Measurements from ENCODE around the gene GPD1.
"Not testable (repeated sequence)": the region's sequence is repeated elsewhere in the genome, so short reads cannot be mapped to it uniquely, and the experiment has no call there.

Gene GPD1

GRCh38 chr12:50142993-50143392, 39.2 kb downstream of the GPD1 start:
- no peak overlapping the region for H3K4me3 ChIP-seq (ENCODE audit: low read depth, low read length)
- DNase-seq (ENCODE audit: low read depth), result no peak
- no peak for TF ChIP-seq CTCF (IDR thresholded peaks at IDR 0.05; ENCODE audit: insufficient read depth, low read depth, low read length, missing control alignments)

- no peak for TF ChIP-seq CTCF (IDR thresholded peaks at IDR 0.05; ENCODE audit: insufficient read depth, low read depth, low read length, missing control alignments)
Observed at GRCh38 chr12:50145439-50145838, 41.6 kb downstream of the GPD1 start.

DNA sequence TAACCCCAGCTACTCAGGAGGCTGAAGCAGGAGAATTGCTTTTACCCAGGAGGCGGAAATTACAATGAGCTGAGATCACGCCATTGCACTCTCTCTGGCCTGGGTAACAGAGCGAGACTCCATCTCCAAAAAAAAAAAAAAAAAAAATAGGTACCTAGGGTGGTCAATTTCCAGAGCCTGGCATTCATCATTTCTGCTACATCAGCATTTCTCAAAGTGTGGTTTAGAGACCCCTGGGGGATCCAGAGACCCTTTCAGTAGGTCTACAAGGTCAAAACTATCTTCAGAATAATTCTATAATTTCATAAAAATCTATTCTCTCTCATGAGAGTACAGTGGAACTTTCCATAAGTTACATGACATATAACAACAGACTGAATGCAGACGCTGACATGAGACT, 43.5 kb downstream of the GPD1 start:
- H3K4me3 ChIP-seq (ENCODE audit: low read depth, low read length), result no peak overlapping the region
- no peak for TF ChIP-seq CTCF (IDR thresholded peaks at IDR 0.05; ENCODE audit: insufficient read depth, low read depth, low read length, missing control alignments)
- DNase-seq (ENCODE audit: low read depth), result no peak

More at GRCh38 chr12:50145439-50145838, 41.6 kb downstream of the GPD1 start:
- no peak for DNase-seq (ENCODE audit: low read depth)
- H3K4me3 ChIP-seq (ENCODE audit: low read depth, low read length), result no peak overlapping the region

DNA sequence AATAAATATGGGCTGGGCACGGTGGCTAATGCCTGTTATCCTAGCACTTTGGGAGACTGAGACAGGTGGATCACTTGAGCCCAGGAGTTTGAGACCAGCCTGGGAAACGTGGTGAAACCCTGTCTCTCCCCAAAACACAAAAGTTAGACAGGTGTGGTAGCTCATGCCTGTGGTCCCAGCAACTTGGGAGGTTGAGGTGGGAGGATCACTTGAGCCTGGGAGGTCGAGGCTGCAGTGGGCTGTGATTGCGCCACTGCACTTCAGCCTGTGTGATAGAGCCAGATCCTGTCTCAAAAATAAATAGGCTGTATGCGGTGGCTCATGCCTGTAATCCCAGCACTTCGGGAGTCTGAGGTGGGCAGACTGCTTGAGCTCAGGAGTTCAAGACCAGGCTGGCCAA, 44.2 kb downstream of the GPD1 start:
- H3K4me3 ChIP-seq (ENCODE audit: low read depth, low read length); DNase-seq (ENCODE audit: low read depth): not testable (repeated sequence)

DNA sequence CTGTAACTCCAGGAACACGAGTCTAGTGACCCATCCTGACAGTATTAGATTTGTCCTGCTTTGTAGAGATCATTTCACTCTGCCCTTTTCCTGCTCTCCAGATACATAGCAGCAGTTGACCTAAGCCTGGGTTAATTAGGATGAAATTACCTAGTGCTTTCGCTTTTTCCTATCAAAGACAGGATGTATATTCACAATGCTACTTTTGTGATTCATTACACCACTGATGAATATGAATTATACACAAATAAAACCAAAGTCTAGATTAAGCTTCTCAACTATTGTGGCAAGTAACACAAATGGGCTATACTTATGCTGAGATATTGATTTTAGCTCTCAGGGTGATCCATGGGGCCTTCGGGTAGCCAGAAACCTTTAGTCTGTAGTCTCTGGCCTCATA, 45.5 kb downstream of the GPD1 start:
- no peak for TF ChIP-seq CTCF (IDR thresholded peaks at IDR 0.05; ENCODE audit: insufficient read depth, low read depth, low read length, missing control alignments)
- H3K4me3 ChIP-seq (ENCODE audit: low read depth, low read length), result no peak overlapping the region
- DNase-seq (ENCODE audit: low read depth), result no peak

GRCh38 chr12:50151047-50151687, 47.4 kb downstream of the GPD1 start:
- no peak overlapping the region for H3K4me3 ChIP-seq (ENCODE audit: low read depth, low read length)
- no peak for DNase-seq (ENCODE audit: low read depth)
- no peak for TF ChIP-seq CTCF (IDR thresholded peaks at IDR 0.05; ENCODE audit: insufficient read depth, low read depth, low read length, missing control alignments)

- not testable (repeated sequence) for H3K4me3 ChIP-seq (ENCODE audit: low read depth, low read length); DNase-seq (ENCODE audit: low read depth)
Observed at GRCh38 chr12:50154947-50155346, 51.1 kb downstream of the GPD1 start.

DNA sequence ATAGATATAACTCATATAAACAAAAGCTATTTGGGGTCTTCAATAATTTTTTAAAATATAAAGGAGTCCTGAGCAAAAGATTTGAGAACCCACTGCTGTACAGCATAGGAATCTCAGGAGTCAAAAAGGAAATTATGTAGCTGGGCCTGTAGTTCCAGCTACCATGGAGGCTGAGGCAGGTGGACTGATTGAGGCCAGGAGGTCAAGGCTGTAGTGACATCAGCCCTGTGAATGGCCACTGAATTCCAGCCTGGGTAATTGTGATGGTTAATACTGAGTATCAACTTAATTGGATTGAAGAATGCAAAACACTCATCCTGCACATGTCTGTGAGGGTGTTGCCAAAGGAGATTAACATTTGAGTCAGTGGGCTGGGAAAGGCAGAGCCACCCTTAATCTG, 52.8 kb downstream of the GPD1 start:
- DNase-seq (ENCODE audit: low read depth), result no peak
- TF ChIP-seq CTCF (IDR thresholded peaks at IDR 0.05; ENCODE audit: insufficient read depth, low read depth, low read length, missing control alignments), result no peak
- no peak overlapping the region for H3K4me3 ChIP-seq (ENCODE audit: low read depth, low read length)
